Measurements from ENCODE around the gene BLTP3B. TPM values are rescaled to one million over a fixed set of nuclear protein-coding genes. Genes with fewer than 3 reads are reported as not detected.

BLTP3B gene
- total and polyA plus RNA-seq, 2 donors (not counting 1 experiment from before 2014, with no cell fraction given), result 9.1 to 27.4 TPM

- H3K4me3 Mint-ChIP-seq, result no peak overlapping the region
- intact Hi-C loops (cut with micrococcal nuclease), result no loop called here
- Histone ChIP-seq H3K9me3 (ENCODE audit: control extremely low read depth in 1 of 3, control insufficient read depth in 2 of 3, insufficient read depth in 1 of 3, low read length in 2 of 3) (peaks cover 0 to 9% (median 0%) of the 10 kb centered on the region in 3 donors), H3K9ac (ENCODE audit: low read length) (no peak overlapping the region), H3K4me2 (replicated peaks; ENCODE audit: low read depth, low read length, poor library complexity, severe bottlenecking) (no peak overlapping the region), H3K27ac (ENCODE audit: low read length in 2 of 2) (no peak overlapping the region), H3K79me2 (ENCODE audit: control insufficient read depth, insufficient read depth, low read length) (peaks cover 88% of the 10 kb centered on the region), H3K4me3 (ENCODE audit: control extremely low read depth in 1 of 5, extremely low read depth in 1 of 5, insufficient read depth in 1 of 5, low read depth in 2 of 5, low read length in 4 of 5) (no peak overlapping the region), H3K36me3 (replicated peaks in 1 of 2; ENCODE audit: control extremely low read depth in 1 of 2, control insufficient read depth in 1 of 2, extremely low read depth in 1 of 2, insufficient read depth in 2 of 2, low read length in 1 of 2) (no peaks in the 10 kb centered on the region), H2AFZ (ENCODE audit: insufficient read depth, low read depth, low read length, poor library complexity, severe bottlenecking) (no peak overlapping the region), H3K4me1 (ENCODE audit: control insufficient read depth in 2 of 2, insufficient read depth in 2 of 2, low read length in 2 of 2) (no peaks in the 10 kb centered on the region), H3K27me3 (replicated peaks in 1 of 4; ENCODE audit: control extremely low read depth in 1 of 4, control insufficient read depth in 3 of 4, insufficient read depth in 4 of 4, low read length in 3 of 4) (no peaks in the 10 kb centered on the region), H4K20me1 (ENCODE audit: control insufficient read depth, insufficient read depth, low read length, poor library complexity, severe bottlenecking) (peaks cover 43% of the 10 kb centered on the region)
- no peak for ATAC-seq (ENCODE audit: low read depth)
- peaks cover 2% of the 10 kb centered on the region for H3K9me3 Mint-ChIP-seq (ENCODE audit: insufficient read depth)
- peaks cover 34% of the 10 kb centered on the region for H3K4me1 Mint-ChIP-seq
- TF ChIP-seq CTCF (IDR thresholded peaks at IDR 0.05), result no peak
- TF ChIP-seq EZH2 (IDR thresholded peaks at IDR 0.05; ENCODE audit: borderline replicate concordance, insufficient read depth, low read depth, low read length, poor library complexity, severe bottlenecking), result no peak
- ChIA-PET CTCF (interaction anchor here (0.6 kb wide), 1 partner anchor 41 kb away, joined by 4 read pairs; no protein-coding TSS in a partner anchor), POLR2A (no interaction called here)
- 100% methylated on average over 4 of the region's 8 CpGs for WGBS (ENCODE audit: insufficient coverage)
- H3K27ac Mint-ChIP-seq, result no peak overlapping the region
- no peaks in the 10 kb centered on the region for H3K27me3 Mint-ChIP-seq
- DNase-seq, result no peak
Observed at GRCh38 chr12:100115291-100115690, 27.4 kb downstream of the BLTP3B start.

- no peak overlapping the region for H3K9ac ChIP-seq (ENCODE audit: low read length)
- H3K36me3 ChIP-seq (replicated peaks in 1 of 2; ENCODE audit: control extremely low read depth in 1 of 2, control insufficient read depth in 1 of 2, extremely low read depth in 1 of 2, insufficient read depth in 2 of 2, low read length in 1 of 2), result no peaks in the 10 kb centered on the region
- no peak overlapping the region for H3K27ac ChIP-seq (ENCODE audit: low read length in 2 of 2)
- Mint-ChIP-seq H3K4me3 (no peak overlapping the region), H3K4me1 (peaks cover 36% of the 10 kb centered on the region), H3K27ac (no peak overlapping the region), H3K27me3 (no peaks in the 10 kb centered on the region), H3K9me3 (ENCODE audit: insufficient read depth) (peaks cover under 1% of the 10 kb centered on the region)
- H3K27me3 ChIP-seq (replicated peaks in 1 of 4; ENCODE audit: control extremely low read depth in 1 of 4, control insufficient read depth in 3 of 4, insufficient read depth in 4 of 4, low read length in 3 of 4), result no peaks in the 10 kb centered on the region
- peaks cover 43% of the 10 kb centered on the region for H4K20me1 ChIP-seq (ENCODE audit: control insufficient read depth, insufficient read depth, low read length, poor library complexity, severe bottlenecking)
- no peak overlapping the region for H3K4me2 ChIP-seq (replicated peaks; ENCODE audit: low read depth, low read length, poor library complexity, severe bottlenecking)
- H3K4me1 ChIP-seq (ENCODE audit: control insufficient read depth in 2 of 2, insufficient read depth in 2 of 2, low read length in 2 of 2), result no peaks in the 10 kb centered on the region
- no peak overlapping the region for H3K4me3 ChIP-seq (ENCODE audit: control extremely low read depth in 1 of 5, extremely low read depth in 1 of 5, insufficient read depth in 1 of 5, low read depth in 2 of 5, low read length in 4 of 5)
- POLR2A ChIA-PET, result no interaction called here
- no peak for ATAC-seq (ENCODE audit: low read depth)
- intact Hi-C loops (cut with micrococcal nuclease), result no loop called here
- TF ChIP-seq CTCF (IDR thresholded peaks at IDR 0.05), result no peak
- TF ChIP-seq EZH2 (IDR thresholded peaks at IDR 0.05; ENCODE audit: borderline replicate concordance, insufficient read depth, low read depth, low read length, poor library complexity, severe bottlenecking), result no peak
- CTCF ChIA-PET, result no interaction called here
- DNase-seq, result no peak
- H3K79me2 ChIP-seq (ENCODE audit: control insufficient read depth, insufficient read depth, low read length), result peaks cover 86% of the 10 kb centered on the region
- peaks cover 0 to 4% (median 0%) of the 10 kb centered on the region in 3 donors for H3K9me3 ChIP-seq (ENCODE audit: control extremely low read depth in 1 of 3, control insufficient read depth in 2 of 3, insufficient read depth in 1 of 3, low read length in 2 of 3)
- H2AFZ ChIP-seq (ENCODE audit: insufficient read depth, low read depth, low read length, poor library complexity, severe bottlenecking), result no peak overlapping the region
Observed at GRCh38 chr12:100114574-100114973, 28.1 kb downstream of the BLTP3B start.
